ENCODE results near the gene RAD51D. TPM values are rescaled to one million over a fixed set of nuclear protein-coding genes. Genes with fewer than 3 reads are reported as not detected.
"Not testable (repeated sequence)": the region's sequence is repeated elsewhere in the genome, so short reads cannot be mapped to it uniquely, and the experiment has no call there.

RAD51D gene
- 1 to 10 TPM; 8.8 to 8.9 TPM for total RNA-seq
- long read RNA-seq, full-length matches to known transcripts: 7 of 8 reads
- long read RNA-seq, partial matches to known transcripts: 0 of 8 reads
- long read RNA-seq, other reads (novel, unspliced or antisense): 1 of 8 reads

- intact Hi-C loops (cut with DNase I, micrococcal nuclease): loop anchor here in 1 of 2 donors (5.0 kb wide), 1 partner anchor 577 kb away; no protein-coding TSS in a partner anchor
- ATAC-seq (peak; percentile 92), DNase-seq (peak; percentile 48 to 80)
Measured at GRCh38 chr17:35119370-35120165, at the start of gene RAD51D. Gene RAD51D (minus strand): TSS chr17:35119860. CDS start chr17:35119613, 247 bp downstream.

GRCh38 chr17:35167666-35168065, 48.0 kb upstream of the RAD51D start:
- DNase-seq (no peak), ATAC-seq (no peak)
- intact Hi-C loops (cut with DNase I, micrococcal nuclease): loop anchor here in 1 of 2 donors (10.0 kb wide), 1 partner anchor 367 kb away; the partner anchor contains the start of gene SLFN12L

GRCh38 chr17:35167046-35167445, 47.4 kb upstream of the RAD51D start:
- no peak for ATAC-seq
- intact Hi-C loops (cut with DNase I, micrococcal nuclease): loop anchor here in 1 of 2 donors (10.0 kb wide), 1 partner anchor 368 kb away; the partner anchor contains the start of gene SLFN12L
- no peak for DNase-seq

- intact Hi-C loops (cut with DNase I, micrococcal nuclease): loop anchor here in 1 of 2 donors (10.0 kb wide), 1 partner anchor 368 kb away; the partner anchor contains the start of gene SLFN12L
- no peak for DNase-seq
Measured at GRCh38 chr17:35166526-35166925, 46.9 kb upstream of the RAD51D start.

GRCh38 chr17:35164716-35165115, 45.1 kb upstream of the RAD51D start:
- intact Hi-C loops (cut with DNase I, micrococcal nuclease): loop anchor here in 1 of 2 donors (10.0 kb wide), 1 partner anchor 370 kb away; the partner anchor contains the start of gene SLFN12L
- no peak for DNase-seq
- ATAC-seq: no peak

More at GRCh38 chr17:35166526-35166925, 46.9 kb upstream of the RAD51D start:
- ATAC-seq: no peak

GRCh38 chr17:35163886-35164285, 44.2 kb upstream of the RAD51D start:
- no peak for ATAC-seq
- intact Hi-C loops (cut with DNase I, micrococcal nuclease): loop anchor here in 1 of 2 donors (10.0 kb wide), 1 partner anchor 371 kb away; the partner anchor contains the start of gene SLFN12L
- no peak for DNase-seq

GRCh38 chr17:35162755-35163154, 43.1 kb upstream of the RAD51D start:
- no peak for DNase-seq
- intact Hi-C loops (cut with DNase I, micrococcal nuclease): loop anchor here in 1 of 2 donors (10.0 kb wide), 1 partner anchor 372 kb away; the partner anchor contains the start of gene SLFN12L
- ATAC-seq: no peak

- no peak for ATAC-seq
- no peak for DNase-seq
- intact Hi-C loops (cut with DNase I, micrococcal nuclease): loop anchor here in 1 of 2 donors (10.0 kb wide), 1 partner anchor 373 kb away; the partner anchor contains the start of gene SLFN12L
Measured at GRCh38 chr17:35161281-35161761, 41.7 kb upstream of the RAD51D start.

- DNase-seq: no peak
- intact Hi-C loops (cut with DNase I, micrococcal nuclease): loop anchor here in 1 of 2 donors (10.0 kb wide), 1 partner anchor 374 kb away; the partner anchor contains the start of gene SLFN12L
- ATAC-seq: no peak
Measured at GRCh38 chr17:35160354-35161201, 40.9 kb upstream of the RAD51D start.

GRCh38 chr17:35159940-35160339, 40.3 kb upstream of the RAD51D start:
- intact Hi-C loops (cut with DNase I, micrococcal nuclease): loop anchor here in 1 of 2 donors (10.0 kb wide), 1 partner anchor 375 kb away; the partner anchor contains the start of gene SLFN12L

GRCh38 chr17:35155246-35155645, 35.6 kb upstream of the RAD51D start:
- intact Hi-C loops (cut with DNase I, micrococcal nuclease): no loop called here
- no peak for DNase-seq
- no peak for ATAC-seq

More at GRCh38 chr17:35159940-35160339, 40.3 kb upstream of the RAD51D start:
- ATAC-seq: no peak
- no peak for DNase-seq

- no peak for DNase-seq
- intact Hi-C loops (cut with DNase I, micrococcal nuclease): no loop called here
- no peak for ATAC-seq
Measured at GRCh38 chr17:35154196-35155165, 34.8 kb upstream of the RAD51D start.

- DNase-seq (no peak), ATAC-seq (no peak)
- intact Hi-C loops (cut with DNase I, micrococcal nuclease): no loop called here
Measured at GRCh38 chr17:35152421-35153140, 32.9 kb upstream of the RAD51D start.

GRCh38 chr17:35151080-35151479, 31.4 kb upstream of the RAD51D start:
- DNase-seq; intact Hi-C loops (cut with DNase I, micrococcal nuclease); ATAC-seq: not testable (repeated sequence)

- intact Hi-C loops (cut with DNase I, micrococcal nuclease): no loop called here
- DNase-seq (no peak), ATAC-seq (no peak)
Measured at GRCh38 chr17:35149941-35150340, 30.3 kb upstream of the RAD51D start.

- DNase-seq (no peak), ATAC-seq (no peak)
- intact Hi-C loops (cut with DNase I, micrococcal nuclease): no loop called here
Measured at GRCh38 chr17:35148144-35148543, 28.5 kb upstream of the RAD51D start.
